Stimulated activated naive B cell treated with anti-CD40 and anti-IgM and Interleukin-4, amounts not matched to agents 10 μg/mL and 1 μg/mL and 100 μg/mL, for 72 hours (primary cell): Measurements from ENCODE around the gene TLR2.

Source experiments
- ATAC-seq, 2 donors: fragments of 150-1000 bp; cut with Tn5 transposase; replicated peaks; 2 replicates each; pipeline ENCODE4 v1.10.0; 2021; ENCODE audit warnings: moderate library complexity in 1 of 2
- DNase-seq: peaks from one replicate; pipeline ENCODE4 v3.0.0; 2021
- H3K27ac Mint-ChIP-seq: one replicate; pipeline ENCODE4 v1.8.0; 2022; ENCODE audit warnings: mild to moderate bottlenecking, mixed read lengths
- H3K27me3 Mint-ChIP-seq, 2 donors: one replicate each; pipeline ENCODE4 v1.8.0; 2022; ENCODE audit warnings: mixed read lengths in 2 of 2
- H3K36me3 Mint-ChIP-seq, 2 donors: one replicate each; pipeline ENCODE4 v1.8.0; 2022; ENCODE audit warnings: mixed read lengths in 2 of 2, mild to moderate bottlenecking in 1 of 2
- H3K4me1 Mint-ChIP-seq, 2 donors: one replicate each; pipeline ENCODE4 v1.8.0; 2022; ENCODE audit warnings: mixed read lengths in 2 of 2, mild to moderate bottlenecking in 1 of 2
- H3K4me3 Mint-ChIP-seq, 2 donors: one replicate each; pipeline ENCODE4 v1.8.0; 2022; ENCODE audit warnings: mild to moderate bottlenecking in 2 of 2, mixed read lengths in 2 of 2, moderate library complexity in 1 of 2
- H3K9me3 Mint-ChIP-seq, 2 donors: one replicate each; pipeline ENCODE4 v1.8.0; 2022; ENCODE audit warnings: mixed read lengths in 2 of 2, mild to moderate bottlenecking in 1 of 2

TLR2 gene

DNA sequence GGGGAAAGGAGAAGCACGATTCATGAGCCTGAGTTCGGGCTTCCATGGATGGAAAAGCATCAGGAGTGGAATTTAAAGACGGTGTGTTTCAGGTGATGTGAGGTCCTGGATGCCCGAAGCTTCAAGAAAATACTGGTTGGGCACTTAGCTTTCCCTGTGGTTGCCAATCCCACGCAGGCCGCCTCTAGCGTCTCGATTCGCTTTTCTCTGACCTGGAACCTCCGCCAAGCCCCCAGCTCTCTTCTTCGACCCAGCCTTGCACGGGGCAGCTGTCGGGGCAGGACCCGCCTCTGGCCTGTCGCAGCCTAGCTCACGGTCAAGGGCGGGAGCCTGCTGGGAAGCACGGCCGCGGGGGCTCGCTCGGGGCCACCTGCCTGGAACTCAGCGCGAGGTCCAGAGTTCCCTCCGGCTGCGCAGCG, 308 bp upstream of the TLR2 start:
- peaks cover 15 to 21% of the 10 kb centered on the region in 2 donors for H3K27me3 Mint-ChIP-seq
- no peak for DNase-seq
- H3K4me3 Mint-ChIP-seq, result peak overlapping the region; percentile 73 to 87
- ATAC-seq, result no peak
- peaks cover 9 to 12% of the 10 kb centered on the region in 2 donors for H3K36me3 Mint-ChIP-seq
- H3K9me3 Mint-ChIP-seq, result peaks cover 0 to 3% of the 10 kb centered on the region in 2 donors
- H3K4me1 Mint-ChIP-seq, result peaks cover 10 to 19% of the 10 kb centered on the region in 2 donors
- H3K27ac Mint-ChIP-seq, result no peak overlapping the region

GRCh38 chr4:153684971-153685371, 891 bp downstream of the TLR2 start:
- H3K9me3 Mint-ChIP-seq, result peaks cover 7 to 8% of the 10 kb centered on the region in 2 donors
- peaks cover 15% of the 10 kb centered on the region in 2 donors for H3K27me3 Mint-ChIP-seq
- peak overlapping the region; percentile 56 for H3K27ac Mint-ChIP-seq
- peaks cover 10 to 19% of the 10 kb centered on the region in 2 donors for H3K4me1 Mint-ChIP-seq
- H3K36me3 Mint-ChIP-seq, result peaks cover 21 to 22% of the 10 kb centered on the region in 2 donors
- peak overlapping the region; percentile 83 to 87 for H3K4me3 Mint-ChIP-seq
- DNase-seq, result no peak
- peak in 1 of 2 donors; percentile 23 for ATAC-seq

DNA sequence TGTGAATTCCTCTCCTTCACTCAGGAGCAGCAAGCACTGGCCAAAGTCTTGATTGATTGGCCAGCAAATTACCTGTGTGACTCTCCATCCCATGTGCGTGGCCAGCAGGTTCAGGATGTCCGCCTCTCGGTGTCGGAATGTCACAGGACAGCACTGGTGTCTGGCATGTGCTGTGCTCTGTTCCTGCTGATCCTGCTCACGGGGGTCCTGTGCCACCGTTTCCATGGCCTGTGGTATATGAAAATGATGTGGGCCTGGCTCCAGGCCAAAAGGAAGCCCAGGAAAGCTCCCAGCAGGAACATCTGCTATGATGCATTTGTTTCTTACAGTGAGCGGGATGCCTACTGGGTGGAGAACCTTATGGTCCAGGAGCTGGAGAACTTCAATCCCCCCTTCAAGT, 20.4 kb downstream of the TLR2 start:
- no peaks in the 10 kb centered on the region for H3K27me3 Mint-ChIP-seq
- H3K27ac Mint-ChIP-seq, result no peak overlapping the region
- peaks cover 3 to 13% of the 10 kb centered on the region in 2 donors for H3K4me1 Mint-ChIP-seq
- ATAC-seq (no peak), DNase-seq (no peak)
- H3K36me3 Mint-ChIP-seq, result peaks cover 0 to 2% of the 10 kb centered on the region in 2 donors
- no peak overlapping the region for H3K4me3 Mint-ChIP-seq
- H3K9me3 Mint-ChIP-seq, result no peaks in the 10 kb centered on the region

DNA sequence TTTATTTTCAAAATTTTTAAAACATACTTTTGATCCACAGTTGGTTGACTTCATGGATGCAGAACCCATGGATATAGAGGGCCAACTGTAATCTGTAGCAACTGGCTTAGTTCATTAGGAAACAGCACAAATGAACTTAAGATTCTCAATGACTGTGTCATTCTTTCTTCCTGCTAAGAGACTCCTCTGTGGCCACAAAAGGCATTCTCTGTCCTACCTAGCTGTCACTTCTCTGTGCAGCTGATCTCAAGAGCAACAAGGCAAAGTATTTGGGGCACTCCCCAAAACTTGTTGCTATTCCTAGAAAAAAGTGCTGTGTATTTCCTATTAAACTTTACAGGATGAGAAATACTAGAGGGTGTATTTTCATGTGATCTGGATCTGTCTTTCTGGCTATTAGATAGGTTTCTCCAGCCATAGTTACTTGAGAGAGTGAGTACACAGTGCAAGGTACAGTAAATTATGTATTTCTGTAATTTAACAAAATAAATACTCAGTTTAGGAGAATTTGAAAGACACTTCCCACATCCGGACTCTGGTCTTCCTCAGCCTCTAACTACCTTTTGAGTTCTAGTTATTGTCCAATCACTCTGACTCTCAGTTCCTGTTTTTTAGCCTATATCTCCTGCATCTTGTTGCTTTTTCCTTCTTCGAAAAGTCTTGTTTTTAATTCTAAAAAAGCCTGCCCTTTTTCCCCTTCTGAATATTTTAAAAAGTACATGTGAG, 21.8 kb downstream of the TLR2 start:
- Mint-ChIP-seq H3K9me3 (no peaks in the 10 kb centered on the region), H3K27ac (peak overlapping the region; percentile 25), H3K4me3 (no peak overlapping the region)

DNA sequence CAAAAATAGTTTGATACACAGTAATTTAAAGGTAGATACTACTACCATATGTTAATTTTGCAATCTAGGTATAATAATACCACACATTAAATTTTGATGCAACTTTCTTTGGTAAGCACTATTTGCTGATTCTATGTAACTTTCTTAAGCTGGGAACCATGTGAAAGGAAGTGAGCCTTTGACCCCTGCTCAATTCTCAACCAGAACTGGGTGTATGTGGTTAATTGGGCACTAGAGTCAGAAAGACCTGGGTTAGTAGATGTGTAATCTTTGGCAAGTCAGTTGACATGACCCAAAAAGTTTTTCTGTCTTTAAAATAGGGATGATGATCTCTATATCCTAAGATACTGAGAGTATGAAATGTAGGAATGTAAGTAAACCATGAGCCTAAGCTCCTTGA, 22.4 kb downstream of the TLR2 start:
- Mint-ChIP-seq H3K4me1 (peaks cover 3 to 13% of the 10 kb centered on the region in 2 donors), H3K27ac (peak overlapping the region; percentile 59), H3K9me3 (no peaks in the 10 kb centered on the region), H3K36me3 (peaks cover 0 to 2% of the 10 kb centered on the region in 2 donors), H3K27me3 (no peaks in the 10 kb centered on the region), H3K4me3 (no peak overlapping the region)
- DNase-seq (no peak), ATAC-seq (peak; percentile 51 to 65)

More for the DNA sequence above, 21.8 kb downstream of the TLR2 start:
- Mint-ChIP-seq H3K4me1 (peaks cover 3 to 13% of the 10 kb centered on the region in 2 donors), H3K36me3 (peaks cover 0 to 2% of the 10 kb centered on the region in 2 donors), H3K27me3 (no peaks in the 10 kb centered on the region)
- ATAC-seq (peak; percentile 62 to 72), DNase-seq (no peak)

DNA sequence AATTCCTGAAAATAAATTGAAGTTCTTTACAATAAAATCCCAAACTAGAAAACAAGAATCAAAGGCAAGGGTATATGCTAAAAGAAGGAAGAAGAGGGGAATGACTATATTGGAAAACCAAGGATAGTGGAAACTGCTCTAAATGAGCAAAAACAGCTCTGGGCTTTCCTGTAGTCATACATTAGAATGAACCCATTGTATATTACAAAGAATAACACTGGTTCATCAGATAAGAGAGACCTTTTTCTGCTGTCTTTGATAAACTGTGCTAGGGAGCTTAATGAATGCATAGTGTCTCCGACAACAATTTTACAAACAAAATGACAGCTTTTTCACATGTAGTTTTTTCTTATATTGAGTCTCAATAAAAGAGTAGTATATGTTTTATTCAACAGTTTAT, 26.6 kb downstream of the TLR2 start:
- Mint-ChIP-seq H3K27ac (no peak overlapping the region), H3K9me3 (no peaks in the 10 kb centered on the region), H3K4me1 (peaks cover 3 to 13% of the 10 kb centered on the region in 2 donors), H3K27me3 (peaks cover 8 to 9% of the 10 kb centered on the region in 2 donors), H3K36me3 (no peaks in the 10 kb centered on the region), H3K4me3 (no peak overlapping the region)
- no peak for ATAC-seq
- DNase-seq, result no peak

- no peaks in the 10 kb centered on the region for H3K4me1 Mint-ChIP-seq
- H3K36me3 Mint-ChIP-seq, result peaks cover 0 to 6% of the 10 kb centered on the region in 2 donors
- no peak overlapping the region for H3K27ac Mint-ChIP-seq
- ATAC-seq (peak; percentile 66 to 73), DNase-seq (no peak)
- H3K9me3 Mint-ChIP-seq, result peaks cover 8 to 9% of the 10 kb centered on the region in 2 donors
- H3K4me3 Mint-ChIP-seq, result no peak overlapping the region
- peaks cover 8 to 9% of the 10 kb centered on the region in 2 donors for H3K27me3 Mint-ChIP-seq
Observed at GRCh38 chr4:153713866-153714646, 30.0 kb downstream of the TLR2 start.

GRCh38 chr4:153722036-153722435, 38.0 kb downstream of the TLR2 start:
- Mint-ChIP-seq H3K4me3 (no peak overlapping the region), H3K9me3 (peaks cover 7 to 9% of the 10 kb centered on the region in 2 donors), H3K27me3 (peaks cover 0 to 6% of the 10 kb centered on the region in 2 donors), H3K27ac (no peak overlapping the region), H3K36me3 (peaks cover 0 to 7% of the 10 kb centered on the region in 2 donors), H3K4me1 (peaks cover 8 to 11% of the 10 kb centered on the region in 2 donors)
- ATAC-seq (no peak), DNase-seq (no peak)

- no peak overlapping the region for H3K27ac Mint-ChIP-seq
- peaks cover 22 to 36% of the 10 kb centered on the region in 2 donors for H3K4me1 Mint-ChIP-seq
- ATAC-seq (no peak), DNase-seq (no peak)
- no peaks in the 10 kb centered on the region for H3K9me3 Mint-ChIP-seq
- no peaks in the 10 kb centered on the region for H3K36me3 Mint-ChIP-seq
- H3K4me3 Mint-ChIP-seq, result no peak overlapping the region
- peaks cover 0 to 6% of the 10 kb centered on the region in 2 donors for H3K27me3 Mint-ChIP-seq
Observed at GRCh38 chr4:153724606-153725005, 40.5 kb downstream of the TLR2 start.

- H3K4me3 Mint-ChIP-seq, result no peak overlapping the region
- no peak for ATAC-seq
- no peak for DNase-seq
- peaks cover 25 to 43% of the 10 kb centered on the region in 2 donors for H3K4me1 Mint-ChIP-seq
- no peak overlapping the region for H3K27ac Mint-ChIP-seq
- no peaks in the 10 kb centered on the region for H3K36me3 Mint-ChIP-seq
- H3K9me3 Mint-ChIP-seq, result no peaks in the 10 kb centered on the region
- peaks cover 0 to 6% of the 10 kb centered on the region in 2 donors for H3K27me3 Mint-ChIP-seq
Observed at GRCh38 chr4:153725136-153725830, 41.2 kb downstream of the TLR2 start.

DNA sequence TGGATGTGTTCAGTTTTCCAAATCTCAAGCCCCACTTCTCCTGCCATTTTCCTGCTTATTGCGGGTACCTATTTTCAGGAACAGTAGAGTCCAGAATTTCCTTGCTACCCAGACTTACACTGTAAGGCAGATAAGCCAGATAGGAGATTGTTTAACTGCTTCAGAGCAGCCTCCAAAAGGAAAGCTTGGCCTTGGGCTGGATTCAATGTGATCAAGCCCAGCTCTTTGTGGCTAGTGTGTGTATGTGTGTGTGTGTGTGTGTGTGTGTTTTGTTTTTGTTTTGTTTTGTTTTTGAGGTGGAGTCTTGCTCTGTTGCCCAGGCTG, 41.7 kb downstream of the TLR2 start:
- no peak for ATAC-seq
- no peaks in the 10 kb centered on the region for H3K36me3 Mint-ChIP-seq
- no peaks in the 10 kb centered on the region for H3K9me3 Mint-ChIP-seq
- peaks cover 25 to 43% of the 10 kb centered on the region in 2 donors for H3K4me1 Mint-ChIP-seq
- DNase-seq, result no peak
- H3K27me3 Mint-ChIP-seq, result peaks cover 0 to 6% of the 10 kb centered on the region in 2 donors
- H3K4me3 Mint-ChIP-seq, result no peak overlapping the region
- H3K27ac Mint-ChIP-seq, result no peak overlapping the region

- DNase-seq (no peak), ATAC-seq (peak; percentile 45 to 50)
- Mint-ChIP-seq H3K4me3 (no peak overlapping the region), H3K27ac (no peak overlapping the region), H3K9me3 (no peaks in the 10 kb centered on the region), H3K4me1 (peaks cover 32 to 48% of the 10 kb centered on the region in 2 donors), H3K27me3 (no peaks in the 10 kb centered on the region), H3K36me3 (no peaks in the 10 kb centered on the region)
Observed at GRCh38 chr4:153728151-153728550, 44.1 kb downstream of the TLR2 start.

GRCh38 chr4:153728660-153729059, 44.6 kb downstream of the TLR2 start:
- peak; percentile 87 to 88 for ATAC-seq
- H3K4me3 Mint-ChIP-seq, result no peak overlapping the region
- no peak overlapping the region for H3K27ac Mint-ChIP-seq
- H3K36me3 Mint-ChIP-seq, result no peaks in the 10 kb centered on the region
- H3K27me3 Mint-ChIP-seq, result no peaks in the 10 kb centered on the region
- peak; percentile 14 for DNase-seq
- no peaks in the 10 kb centered on the region for H3K9me3 Mint-ChIP-seq
- H3K4me1 Mint-ChIP-seq, result peaks cover 34 to 52% of the 10 kb centered on the region in 2 donors

DNA sequence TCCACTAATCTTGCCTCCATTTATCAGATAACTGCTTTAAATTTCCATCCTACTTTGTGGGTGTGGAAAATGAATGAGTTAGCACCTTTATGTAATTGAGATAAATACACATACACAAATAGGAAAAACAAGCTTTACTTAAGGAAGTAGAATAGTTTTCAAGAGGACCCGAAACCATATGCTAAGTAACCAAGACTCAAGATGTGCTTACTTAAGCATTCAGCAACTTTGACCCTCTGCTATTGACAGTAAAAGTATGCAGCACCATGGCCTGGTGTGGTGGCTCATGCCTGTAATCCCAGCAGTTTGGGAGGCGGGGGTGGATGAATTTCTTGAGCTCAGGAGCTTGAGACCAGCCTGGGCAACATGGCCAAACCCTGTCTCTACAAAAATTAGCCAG, 45.8 kb downstream of the TLR2 start:
- ATAC-seq (peak; percentile 42 to 53), DNase-seq (no peak)
- H3K36me3 Mint-ChIP-seq, result no peaks in the 10 kb centered on the region
- peaks cover 35 to 55% of the 10 kb centered on the region in 2 donors for H3K4me1 Mint-ChIP-seq
- H3K9me3 Mint-ChIP-seq, result no peaks in the 10 kb centered on the region
- no peaks in the 10 kb centered on the region for H3K27me3 Mint-ChIP-seq
- no peak overlapping the region for H3K27ac Mint-ChIP-seq
- no peak overlapping the region for H3K4me3 Mint-ChIP-seq
